HepG2 (cell line): ENCODE measurements around the gene TRAPPC4. TPM values are rescaled to one million over a fixed set of nuclear protein-coding genes. Genes with fewer than 3 reads are reported as not detected.

ENCODE experiments used
- ATAC-seq: fragments of 200-7000 bp; cut with Tn5 transposase; 3 replicates; pipeline ENCODE4 v1.9.1; 2020; ENCODE audit warnings: mild to moderate bottlenecking, moderate library complexity
- BruUV-seq: library from RNA; stranded (reverse); fragments of 400-500 nt; replicated peaks from 2 replicates; lab custom pipeline; 2021; lab: Mats Ljungman, UMichigan
- CTCF ChIA-PET: fragments of 300-600 bp; formaldehyde crosslinking; extraction: SDS; loops from one replicate; lab custom pipeline; 2021; ENCODE audit warnings: low total read pairs, inconsistent platforms, low intra/inter-chr PET ratio; lab: Yijun Ruan, JAX
- POLR2A ChIA-PET: fragments of 350-600 bp; sonication (Branson Sonifier 250); formaldehyde crosslinking; loops from one replicate; lab custom pipeline; 2020; ENCODE audit warnings: antibody characterized with exemption, inconsistent platforms; lab: Yijun Ruan, JAX
- DNase-seq: peaks from one replicate; pipeline ENCODE4 v3.0.0-alpha.2; 2015; ENCODE audit warnings: low spot score
- FAIRE-seq: peaks from 3 replicates; lab custom pipeline; 2011; peaks lifted over from hg19 to GRCh38; lab: Jason Lieb, UNC
- H2AFZ ChIP-seq: one replicate; pipeline ENCODE4 v1.6.1; 2011; ENCODE audit warnings: low read length, inconsistent platforms
- H3K27ac ChIP-seq: fragments of 300-600 bp; 3 replicates; pipeline ENCODE4 v1.8.0; 2011; ENCODE audit warnings: mixed run types, mild to moderate bottlenecking, mixed read lengths, low read length, inconsistent platforms; ENCODE audit not compliant: insufficient read depth; ENCODE audit errors: extremely low read length
- H3K27me3 ChIP-seq, 2 experiments: fragments of 200-600 bp in 1 of 2; 2 replicates in 1 of 2; 3 replicates in 1 of 2; pipeline versions ENCODE4 v1.6.0 to v1.8.0; 2011; ENCODE audit warnings: low read length in 2 of 2, mild to moderate bottlenecking in 2 of 2, moderate library complexity in 2 of 2, inconsistent platforms in 1 of 2; ENCODE audit not compliant: insufficient read depth in 2 of 2, control insufficient read depth in 1 of 2
- H3K36me3 ChIP-seq, 2 experiments: fragments of 200-600 bp in 1 of 2; replicated peaks in 1 of 2; 2 replicates in 1 of 2; 3 replicates in 1 of 2; pipeline versions ENCODE4 v1.5.1 to v1.8.0; 2011; ENCODE audit warnings: low read length in 2 of 2, inconsistent platforms in 1 of 2; ENCODE audit not compliant: insufficient read depth in 2 of 2, control insufficient read depth in 1 of 2
- H3K4me1 ChIP-seq: 2 replicates; pipeline ENCODE4 v1.5.1; 2012; ENCODE audit warnings: low read length, inconsistent platforms; ENCODE audit not compliant: insufficient read depth
- H3K4me2 ChIP-seq: 2 replicates; pipeline ENCODE4 v1.6.0; 2011; ENCODE audit warnings: low read depth, low read length, inconsistent platforms
- H3K4me3 ChIP-seq, 3 experiments: fragments of 200-600 bp in 1 of 3; sonication (generic), shearing (Covaris generic) in 1 of 3; replicated peaks in 1 of 3; 2 replicates each; pipeline ENCODE4 v1.5.1; 2011 to 2016; ENCODE audit warnings: low read length in 3 of 3, inconsistent platforms in 2 of 3, low read depth in 2 of 3, mild to moderate bottlenecking in 2 of 3, control low read depth in 1 of 3, mixed read lengths in 1 of 3; ENCODE audit not compliant: insufficient read depth in 1 of 3
- H3K79me2 ChIP-seq: one replicate; pipeline ENCODE4 v1.6.1; 2011; ENCODE audit warnings: low read length, inconsistent platforms; ENCODE audit not compliant: insufficient read depth
- H3K9ac ChIP-seq: 2 replicates; pipeline ENCODE4 v1.6.0; 2011; ENCODE audit warnings: mild to moderate bottlenecking, low read depth, low read length, inconsistent platforms; ENCODE audit not compliant: insufficient read depth
- H3K9me3 ChIP-seq: 2 replicates; pipeline ENCODE4 v1.5.1; 2012; ENCODE audit warnings: mild to moderate bottlenecking, low read length
- H4K20me1 ChIP-seq: 2 replicates; pipeline ENCODE4 v1.6.0; 2011; ENCODE audit warnings: inconsistent platforms, mild to moderate bottlenecking, low read length, moderate library complexity; ENCODE audit not compliant: insufficient read depth
- ARNTL ChIP-seq: sonication (generic); formaldehyde crosslinking; IDR thresholded peaks from 2 replicates; pipeline ENCODE4 v1.4.0; 2020; ENCODE audit warnings: mild to moderate bottlenecking, missing genetic modification reagents
- CHD2 ChIP-seq: IDR thresholded peaks from 2 replicates; pipeline ENCODE4 v1.6.1; 2011; ENCODE audit warnings: low read depth, low read length, improper control_type of control experiment
- KAT8 ChIP-seq: IDR thresholded peaks from 2 replicates; pipeline ENCODE4 v1.6.1; 2016; ENCODE audit warnings: missing genetic modification reagents, missing compliant biosample characterization
- KLF12 ChIP-seq: sonication (generic); formaldehyde crosslinking; IDR thresholded peaks from 2 replicates; pipeline ENCODE4 v1.4.0; 2020; ENCODE audit warnings: missing genetic modification reagents, borderline replicate concordance
- MEIS2 ChIP-seq: sonication (generic); formaldehyde crosslinking; IDR thresholded peaks from 2 replicates; pipeline ENCODE4 v1.9.0; 2021; ENCODE audit warnings: mild to moderate bottlenecking, missing genetic modification reagents
- MIER2 ChIP-seq: IDR thresholded peaks from 2 replicates; pipeline ENCODE4 v1.6.1; 2016; ENCODE audit warnings: missing biosample characterization, missing genetic modification reagents
- NFE2L2 ChIP-seq: fragments of 150-350 bp; IDR thresholded peaks from 2 replicates; pipeline ENCODE4 v1.6.1; 2014; ENCODE audit warnings: low read length
- PCBP1 ChIP-seq: fragments of 200-400 bp; formaldehyde crosslinking; IDR thresholded peaks from 2 replicates; pipeline ENCODE4 v1.6.1; 2017; ENCODE audit warnings: mild to moderate bottlenecking, low read depth, low read length, borderline replicate concordance
- PTBP1 ChIP-seq: fragments of 200-400 bp; formaldehyde crosslinking; IDR thresholded peaks from 2 replicates; pipeline ENCODE4 v1.6.1; 2018; ENCODE audit warnings: low read length, low read depth; ENCODE audit not compliant: poor library complexity, severe bottlenecking
- USF2 ChIP-seq, 2 experiments: sonication (generic) in 1 of 2; formaldehyde crosslinking in 1 of 2; IDR thresholded peaks; 2 replicates each; pipeline versions ENCODE4 v1.5.1 to v1.6.1; 2011 to 2020; ENCODE audit warnings: borderline replicate concordance in 1 of 2, low read depth in 1 of 2, low read length in 1 of 2, mild to moderate bottlenecking in 1 of 2, missing genetic modification reagents in 1 of 2, moderate library complexity in 1 of 2
- XBP1 ChIP-seq: sonication (generic); formaldehyde crosslinking; IDR thresholded peaks from 2 replicates; pipeline ENCODE4 v1.5.0; 2020; ENCODE audit warnings: missing genetic modification reagents
- ZBTB38 ChIP-seq: sonication (generic); formaldehyde crosslinking; IDR thresholded peaks from 2 replicates; pipeline ENCODE4 v1.5.1; 2020; ENCODE audit warnings: mild to moderate bottlenecking, missing genetic modification reagents
- ZNF292 ChIP-seq: sonication (generic); formaldehyde crosslinking; IDR thresholded peaks from 2 replicates; pipeline ENCODE4 v1.8.1; 2022; ENCODE audit warnings: mild to moderate bottlenecking, low read depth, missing genetic modification reagents, borderline replicate concordance
- ZNF674 ChIP-seq: sonication (generic); formaldehyde crosslinking; IDR thresholded peaks from 2 replicates; pipeline ENCODE4 v1.5.0; 2020; ENCODE audit warnings: low read depth, mild to moderate bottlenecking, missing genetic modification reagents
- ZNF878 ChIP-seq: sonication (generic); formaldehyde crosslinking; IDR thresholded peaks from 2 replicates; pipeline ENCODE4 v1.8.1; 2023; ENCODE audit warnings: mild to moderate bottlenecking, missing genetic modification reagents, moderate library complexity
- WGBS: methylation state at CpG from one replicate; pipeline ENCODE4 v1.1.6; 2017; ENCODE audit warnings: low lambda C conversion rate; 5-methylcytosine and 5-hydroxymethylcytosine counted together
- in situ Hi-C: cut with HindIII; loops from 2 replicates; pipeline ENCODE4 v1.10.0; 2017; ENCODE audit warnings: low pct_unique_long_range_greater_than_20kb; ENCODE audit not compliant: extremely low pct_ligation_motif_present
- intact Hi-C: fragments of 100-400 bp; cut with micrococcal nuclease; formaldehyde crosslinking; loops from one replicate; pipeline ENCODE4 v1.10.0; 2022; ENCODE audit not compliant: unreplicated experiment
- polyA plus RNA-seq, 8 experiments: library from polyadenylated mRNA; depleted of rRNA in 3 of 8; stranded (reverse) in 7 of 8; unstranded in 1 of 8; fragments of >200 nt; fragmentation: Illumina TruSeq in 4 of 8; extraction: Trizol in 4 of 8; gene quantifications; 2 replicates each; pipeline versions ENCODE4 v1.2.1 to v1.2.3, GENCODE V29; 2011 to 2016; ENCODE audit warnings: low read depth in 4 of 8, missing spikeins in 1 of 8, mixed read lengths in 1 of 8; ENCODE audit not compliant: insufficient read depth in 1 of 8
- total RNA-seq, 5 experiments: library from RNA; depleted of rRNA; stranded (reverse); fragments of >200 nt; fragmentation: Illumina TruSeq; extraction: Trizol; gene quantifications; 2 replicates each; pipeline ENCODE4 v1.2.3, GENCODE V29; 2016; ENCODE audit warnings: low read depth in 1 of 5

Gene TRAPPC4
- total and polyA plus RNA-seq, 2 of the 13 experiments (the other 11 are each of a cell fraction or from before 2014, with no cell fraction given), result 97.4 to 140 TPM

GRCh38 chr11:119011476-119012053 is 7.0 kb upstream of the TRAPPC4 start:
- H3K9me3 ChIP-seq, result no peaks in the 10 kb centered on the region
- H2AFZ ChIP-seq, result no peak overlapping the region
- no peak overlapping the region for H3K4me3 ChIP-seq
- 93% methylated on average over 6 of the region's 6 CpGs for WGBS
- H3K4me2 ChIP-seq, result no peak overlapping the region
- intact Hi-C loops, result no loop called here
- peaks cover 16% of the 10 kb centered on the region for H3K4me1 ChIP-seq
- no peak overlapping the region for H3K27ac ChIP-seq
- H3K79me2 ChIP-seq, result peaks cover 12% of the 10 kb centered on the region
- no peak overlapping the region for H3K9ac ChIP-seq
- ATAC-seq, result peak; percentile 21
- no peak for TF ChIP-seq XBP1 (CRISPR knock-in tag)
- TF ChIP-seq USF2 (IDR thresholded peaks at IDR 0.05; ENCODE audit: low read depth, low read length), result no peak
- TF ChIP-seq USF2 (CRISPR knock-in tag; IDR thresholded peaks at IDR 0.05; ENCODE audit: borderline replicate concordance), result no peak
- TF ChIP-seq PTBP1, result no peak
- TF ChIP-seq MEIS2 (CRISPR knock-in tag), result no peak
- TF ChIP-seq ZNF292 (CRISPR knock-in tag), result no peak
- TF ChIP-seq ZBTB38 (CRISPR knock-in tag), result no peak
- TF ChIP-seq NFE2L2, result no peak
- no peak for TF ChIP-seq MIER2 (CRISPR knock-in tag)
- no peak for TF ChIP-seq PCBP1
- TF ChIP-seq ZNF674 (CRISPR knock-in tag), result no peak
- TF ChIP-seq ZNF878, result no peak
- no peak for TF ChIP-seq ARNTL (CRISPR knock-in tag)
- no peak for TF ChIP-seq KLF12 (CRISPR knock-in tag)
- no peak for TF ChIP-seq CHD2
- no peak for TF ChIP-seq KAT8 (CRISPR knock-in tag)
- no peak for DNase-seq
- ChIA-PET CTCF (no interaction called here), POLR2A (no interaction called here)
- peaks cover 8 to 60% of the 10 kb centered on the region in 2 experiments for H3K36me3 ChIP-seq
- in situ Hi-C loops, result no loop called here
- no TSS peak for BruUV-seq
- H4K20me1 ChIP-seq, result peaks cover 14% of the 10 kb centered on the region
- H3K27me3 ChIP-seq, result no peaks in the 10 kb centered on the region
- FAIRE-seq, result no peak
